ENCODE measurements around the gene LCNL1. TPM values are rescaled to one million over a fixed set of nuclear protein-coding genes. Genes with fewer than 3 reads are reported as not detected.

LCNL1 gene
- total and polyA plus RNA-seq, 8 donors, result 0.12 to 0.38 (median 0.17) TPM; not detected in 3

DNA sequence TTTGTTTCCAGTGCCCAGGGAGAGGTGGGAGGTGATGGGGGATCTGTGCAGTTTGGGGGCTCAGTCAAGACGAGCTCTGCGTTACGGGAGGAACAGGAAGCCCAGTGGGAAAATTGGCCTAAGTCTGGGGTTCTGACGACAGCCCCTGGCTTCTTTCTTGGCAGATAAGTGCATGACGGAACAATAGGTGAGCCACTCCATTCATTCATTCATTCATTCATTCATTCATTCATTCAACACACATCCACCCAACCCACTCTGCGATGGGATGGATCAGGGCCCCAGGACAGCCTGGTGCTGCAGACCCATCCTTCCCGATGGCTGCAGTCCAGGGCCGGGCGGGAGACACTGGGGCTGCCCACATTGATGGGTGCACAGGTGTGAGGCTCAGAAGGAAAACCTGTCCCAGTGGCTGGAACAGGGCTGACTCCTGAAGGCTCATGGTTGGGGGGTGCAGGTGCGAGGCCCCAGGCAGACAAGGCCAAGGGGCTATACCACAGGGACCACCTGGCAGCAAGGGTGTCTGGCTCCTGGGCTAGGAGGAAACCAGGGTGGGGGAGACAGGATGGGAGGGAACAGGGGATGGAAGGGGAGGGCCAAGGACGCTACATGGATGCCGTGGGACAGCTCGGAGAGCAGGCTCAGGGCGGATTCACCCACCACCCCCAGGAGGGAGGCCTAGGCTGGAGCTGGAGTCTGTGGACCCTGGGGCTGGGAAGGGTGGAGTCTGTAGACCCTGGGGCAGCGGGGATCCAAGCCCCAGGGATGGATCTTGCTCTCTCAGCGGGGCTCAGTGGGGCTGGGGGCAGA, 1.9 kb upstream of the LCNL1 start:
- H3K4me3 ChIP-seq, result no peak overlapping the region
- no peak for FAIRE-seq
- H3K4me1 ChIP-seq, result no peaks in the 10 kb centered on the region
- H3K9me3 ChIP-seq, result no peaks in the 10 kb centered on the region
- TF ChIP-seq, protein P1, sequence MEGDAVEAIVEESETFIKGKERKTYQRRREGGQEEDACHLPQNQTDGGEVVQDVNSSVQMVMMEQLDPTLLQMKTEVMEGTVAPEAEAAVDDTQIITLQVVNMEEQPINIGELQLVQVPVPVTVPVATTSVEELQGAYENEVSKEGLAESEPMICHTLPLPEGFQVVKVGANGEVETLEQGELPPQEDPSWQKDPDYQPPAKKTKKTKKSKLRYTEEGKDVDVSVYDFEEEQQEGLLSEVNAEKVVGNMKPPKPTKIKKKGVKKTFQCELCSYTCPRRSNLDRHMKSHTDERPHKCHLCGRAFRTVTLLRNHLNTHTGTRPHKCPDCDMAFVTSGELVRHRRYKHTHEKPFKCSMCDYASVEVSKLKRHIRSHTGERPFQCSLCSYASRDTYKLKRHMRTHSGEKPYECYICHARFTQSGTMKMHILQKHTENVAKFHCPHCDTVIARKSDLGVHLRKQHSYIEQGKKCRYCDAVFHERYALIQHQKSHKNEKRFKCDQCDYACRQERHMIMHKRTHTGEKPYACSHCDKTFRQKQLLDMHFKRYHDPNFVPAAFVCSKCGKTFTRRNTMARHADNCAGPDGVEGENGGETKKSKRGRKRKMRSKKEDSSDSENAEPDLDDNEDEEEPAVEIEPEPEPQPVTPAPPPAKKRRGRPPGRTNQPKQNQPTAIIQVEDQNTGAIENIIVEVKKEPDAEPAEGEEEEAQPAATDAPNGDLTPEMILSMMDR (IDR thresholded peaks at IDR 0.05), result no peak
- no peaks in the 10 kb centered on the region for H3K36me3 ChIP-seq
- H3K27ac ChIP-seq, result no peak overlapping the region
- 90 to 91% methylated on average over 16 of the region's 16 CpGs for WGBS, 2 donors
- intact Hi-C loops (cut with DNase I), result no loop called here
- ATAC-seq, result no peak
- H3K27me3 ChIP-seq, result peaks cover 0 to 4% (median 0%) of the 10 kb centered on the region in 4 donors
- peak in 1 of 6 donors; percentile 50 for DNase-seq

DNA sequence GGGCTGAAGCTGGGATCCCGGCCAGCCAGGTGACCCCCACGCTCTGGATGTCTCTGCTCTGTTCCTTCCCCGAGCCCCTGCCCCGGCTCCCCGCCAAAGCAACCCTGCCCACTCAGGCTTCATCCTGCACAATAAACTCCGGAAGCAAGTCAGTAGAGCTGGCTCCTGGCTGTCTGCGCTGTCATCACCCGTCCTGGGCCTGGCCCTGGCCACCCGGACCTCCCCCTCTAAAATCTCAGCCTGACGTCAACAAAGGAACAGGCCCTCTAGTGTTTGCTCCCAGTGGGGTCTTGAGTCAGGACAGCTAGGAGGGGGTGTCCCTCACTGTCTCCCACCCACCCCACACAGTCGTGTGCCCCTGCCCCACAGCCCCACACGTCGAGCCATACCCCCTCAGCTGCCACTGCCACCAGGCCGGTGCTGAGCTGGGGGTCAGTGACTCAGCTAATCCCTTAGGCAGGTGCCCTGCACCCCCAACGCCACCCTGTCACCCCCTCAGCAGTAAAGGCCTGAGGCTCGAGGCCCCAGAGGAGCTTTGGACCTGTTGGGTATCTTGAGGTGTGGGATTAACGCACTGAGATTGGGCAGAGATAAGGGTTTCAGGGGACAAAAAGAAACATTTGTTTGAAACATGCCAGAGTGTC, 1.1 kb upstream of the LCNL1 start:
- no peak overlapping the region for H3K4me3 ChIP-seq
- intact Hi-C loops (cut with DNase I), result no loop called here
- TF ChIP-seq, protein P1 (IDR thresholded peaks at IDR 0.05), result no peak
- no peaks in the 10 kb centered on the region for H3K36me3 ChIP-seq
- H3K4me1 ChIP-seq, result no peaks in the 10 kb centered on the region
- WGBS, 2 donors, result 75% methylated on average over 17 of the region's 17 CpGs
- no peak overlapping the region for H3K27ac ChIP-seq
- DNase-seq, result peak in 2 of 6 donors; percentile 15 to 60
- no peak for ATAC-seq
- FAIRE-seq, result no peak
- H3K9me3 ChIP-seq, result no peaks in the 10 kb centered on the region
- peaks cover 0 to 4% (median 0%) of the 10 kb centered on the region in 4 donors for H3K27me3 ChIP-seq

DNA sequence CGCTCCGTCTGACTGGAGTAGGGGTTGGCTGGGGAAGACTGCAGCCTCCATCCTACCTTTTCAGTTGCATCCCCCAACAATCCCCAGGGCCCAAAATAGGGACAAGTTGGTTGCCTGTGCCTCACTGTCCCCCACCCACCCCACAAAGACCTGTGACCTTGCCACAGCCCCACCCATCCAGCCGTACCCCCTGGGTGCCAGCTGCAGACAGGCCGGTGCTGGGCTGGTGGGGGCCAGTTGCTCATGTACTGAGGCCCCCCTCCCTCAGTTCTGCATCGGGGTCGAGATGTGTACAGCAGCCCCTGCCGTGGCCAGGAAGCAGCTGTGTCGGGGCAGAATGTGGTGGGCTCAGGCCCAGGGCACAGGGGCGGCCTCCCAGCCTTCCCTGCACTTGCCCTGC, 374 bp downstream of the LCNL1 start:
- intact Hi-C loops (cut with DNase I), result no loop called here
- H3K27ac ChIP-seq, result no peak overlapping the region
- TF ChIP-seq, protein P1 (IDR thresholded peaks at IDR 0.05), result no peak
- DNase-seq (no peak), FAIRE-seq (no peak), ATAC-seq (no peak)
- peaks cover 0 to 4% (median 0%) of the 10 kb centered on the region in 4 donors for H3K27me3 ChIP-seq
- no peaks in the 10 kb centered on the region for H3K36me3 ChIP-seq
- 77 to 83% methylated on average over 9 of the region's 9 CpGs for whole genome bisulfite sequencing, 2 donors
- no peak overlapping the region for H3K4me3 ChIP-seq
- no peaks in the 10 kb centered on the region for H3K4me1 ChIP-seq
- H3K9me3 ChIP-seq, result no peaks in the 10 kb centered on the region

DNA sequence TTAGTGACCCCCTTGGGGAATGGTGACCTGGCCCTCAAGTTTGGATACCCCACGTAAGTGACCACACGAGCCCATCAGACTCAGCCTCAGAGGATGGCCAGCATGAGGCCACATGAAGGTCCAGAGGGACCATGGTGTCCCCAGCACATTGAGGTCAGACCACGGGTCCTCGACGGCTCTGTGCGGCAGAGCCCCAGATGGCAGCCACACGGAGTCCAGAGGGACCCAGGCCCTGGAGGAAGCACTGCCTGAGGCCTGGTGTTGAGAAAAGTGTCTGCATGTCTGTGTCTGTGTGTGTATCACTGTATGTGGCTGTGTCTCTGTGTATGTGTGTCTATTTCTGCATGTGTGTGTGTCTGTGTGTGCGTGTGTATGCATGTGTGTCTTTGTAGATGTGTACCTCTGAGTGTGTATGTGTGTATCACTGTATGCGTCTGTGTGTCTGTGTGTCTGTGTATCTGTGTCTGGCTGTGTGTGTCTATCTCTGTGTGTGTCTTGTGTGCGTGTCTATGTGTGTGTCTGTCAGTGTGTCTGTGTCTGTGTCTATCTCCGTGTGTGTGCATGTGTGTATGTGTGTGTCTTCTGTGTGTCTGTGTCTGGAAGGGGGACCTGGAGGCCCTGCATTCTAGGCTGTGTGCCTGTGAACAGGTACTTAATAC, 992 bp downstream of the LCNL1 start:
- Histone ChIP-seq H3K27ac (no peak overlapping the region), H3K27me3 (peaks cover 0 to 4% (median 0%) of the 10 kb centered on the region in 4 donors), H3K9me3 (no peaks in the 10 kb centered on the region), H3K4me1 (no peaks in the 10 kb centered on the region), H3K36me3 (no peaks in the 10 kb centered on the region), H3K4me3 (no peak overlapping the region)
- intact Hi-C loops (cut with DNase I), result no loop called here
- WGBS, 2 donors, result 76 to 87% methylated on average over 11 of the region's 11 CpGs
- no peak for ATAC-seq
- DNase-seq, result no peak
- FAIRE-seq, result no peak
- TF ChIP-seq, protein P1 (IDR thresholded peaks at IDR 0.05), result no peak
